ENCODE data around the gene DLG1. TPM values are rescaled to one million over a fixed set of nuclear protein-coding genes. Genes with fewer than 3 reads are reported as not detected.

The DLG1 gene
- total and polyA plus RNA-seq, 9 of the 15 experiments (the other 6 are each of a cell fraction or from before 2014, with no cell fraction given) = 9.4 to 63.5 (median 43.6) TPM

GRCh38 chr3:197224034-197224444, 74.4 kb downstream of the DLG1 start (continued):
- peak; percentile 62; the same call in 1 of the 2 replicates for TF ChIP-seq REST (IDR thresholded peaks at IDR 0.05; ENCODE audit: borderline replicate concordance)
- no peak for TF ChIP-seq REST (CRISPR knock-in tag; IDR thresholded peaks at IDR 0.05; ENCODE audit: low read depth)
- TF ChIP-seq CTCF (IDR thresholded peaks at IDR 0.05 in 2 of 3, conservative IDR thresholded peaks at IDR 0.05 in 1 of 3; ENCODE audit: insufficient read depth in 2 of 3, low read depth in 1 of 3, low read length in 3 of 3) = peak; percentile 46 to 69 (median 57); a peak in 5 of 6 replicates
- peak; percentile 41; the same call in 1 of the 2 replicates for TF ChIP-seq SMC3 (conservative IDR thresholded peaks at IDR 0.05; ENCODE audit: insufficient read depth, low read depth, low read length)
